Upper lobe of left lung (tissue), 6 donors: ENCODE results near the gene TMPRSS6. TPM values are rescaled to one million over a fixed set of nuclear protein-coding genes. Genes with fewer than 3 reads are reported as not detected.

Experiments
- ATAC-seq, 2 donors: fragments of 200-7000 bp; cut with Tn5 transposase; one replicate each; pipeline ENCODE4 v1.9.1; 2022; ENCODE audit warnings: mild to moderate bottlenecking in 2 of 2, moderate library complexity in 2 of 2; ENCODE audit not compliant: low FRiP score in 2 of 2
- DNase-seq, 2 donors: peaks; one replicate each; pipeline ENCODE4 v3.0.0-alpha.2; 2019 to 2020
- H3K27ac ChIP-seq, 4 donors: fragments of 200-600 bp; sonication (generic); one replicate each; pipeline ENCODE4 v1.5.1; 2016 to 2019
- H3K27me3 ChIP-seq, 4 donors: fragments of 200-600 bp; sonication (generic); one replicate each; pipeline ENCODE4 v1.5.1; 2017 to 2019
- H3K36me3 ChIP-seq, 4 donors: fragments of 200-600 bp; sonication (generic); one replicate each; pipeline ENCODE4 v1.5.1; 2016 to 2019
- H3K4me1 ChIP-seq, 4 donors: fragments of 200-600 bp; sonication (generic); one replicate each; pipeline ENCODE4 v1.5.1; 2018 to 2019
- H3K4me3 ChIP-seq, 4 donors: fragments of 200-600 bp; sonication (generic); one replicate each; pipeline ENCODE4 v1.5.1; 2017 to 2019; ENCODE audit warnings: mild to moderate bottlenecking in 2 of 4, moderate library complexity in 1 of 4
- H3K9me3 ChIP-seq, 4 donors: fragments of 200-600 bp; sonication (generic); one replicate each; pipeline ENCODE4 v1.5.1; 2018 to 2019
- CTCF ChIP-seq, 6 experiments: fragments of 450-650 bp in 4 of 6; fragments of 200-600 bp in 2 of 6; sonication (generic) in 2 of 6; IDR thresholded peaks; one replicate each; pipeline ENCODE4 v1.5.1; 2016 to 2019; ENCODE audit warnings: antibody characterized with exemption in 6 of 6
- EP300 ChIP-seq, 4 donors: sonication (generic); formaldehyde crosslinking; IDR thresholded peaks; one replicate each; pipeline ENCODE4 v1.5.1; 2017; ENCODE audit warnings: antibody characterized with exemption in 4 of 4, control low read depth in 2 of 4
- POLR2A ChIP-seq, 4 donors: fragments of 450-650 bp; IDR thresholded peaks; one replicate each; pipeline ENCODE4 v1.5.1; 2016 to 2017; ENCODE audit warnings: antibody characterized with exemption in 4 of 4, mild to moderate bottlenecking in 2 of 4
- POLR2AphosphoS5 ChIP-seq, 2 donors: sonication (generic); formaldehyde crosslinking; IDR thresholded peaks; one replicate each; pipeline ENCODE4 v1.5.1; 2017; ENCODE audit warnings: antibody characterized with exemption in 2 of 2
- WGBS, 2 donors: methylation state at CpG; one replicate each; pipeline ENCODE4 v1.1.5; 2017 to 2018; 5-methylcytosine and 5-hydroxymethylcytosine counted together
- total RNA-seq, 6 donors: library from RNA; depleted of rRNA in 4 of 6; stranded (reverse); fragments of >200 nt in 4 of 6; gene quantifications; one replicate each; pipeline versions ENCODE4 v1.1.0 to v1.2.1, GENCODE V29; 2016 to 2021
- donor health status: DM: no; HTN: no; CAD: no; lungs with moderate emphysema.
- donor health status: DM: no; HTN: yes; CAD: no; lungs with severe emphysema.

TMPRSS6 gene
- total RNA-seq, 6 donors from 2014 or later, result 0.47 to 8.2 (median 2.0) TPM

GRCh38 chr22:37118083-37118482, 8.6 kb upstream of the TMPRSS6 start:
- no peaks in the 10 kb centered on the region for H3K36me3 ChIP-seq
- H3K27ac ChIP-seq, result no peak overlapping the region
- WGBS, 2 donors, result 83 to 87% methylated on average over 5 of the region's 5 CpGs
- ATAC-seq (no peak), DNase-seq (no peak)
- TF ChIP-seq POLR2A (IDR thresholded peaks at IDR 0.05) (no peak), CTCF (IDR thresholded peaks at IDR 0.05) (no peak), EP300 (IDR thresholded peaks at IDR 0.05) (no peak), POLR2AphosphoS5 (IDR thresholded peaks at IDR 0.05) (no peak)
- no peaks in the 10 kb centered on the region for H3K27me3 ChIP-seq
- peaks cover 0 to 14% (median 6%) of the 10 kb centered on the region in 4 donors for H3K4me1 ChIP-seq
- no peaks in the 10 kb centered on the region for H3K9me3 ChIP-seq
- no peak overlapping the region for H3K4me3 ChIP-seq

GRCh38 chr22:37117092-37117491, 7.6 kb upstream of the TMPRSS6 start:
- Histone ChIP-seq H3K4me1 (peaks cover 0 to 7% (median 3%) of the 10 kb centered on the region in 4 donors), H3K4me3 (no peak overlapping the region), H3K27ac (no peak overlapping the region), H3K27me3 (no peaks in the 10 kb centered on the region), H3K36me3 (no peaks in the 10 kb centered on the region), H3K9me3 (no peaks in the 10 kb centered on the region)
- DNase-seq, result no peak
- no peak for ATAC-seq
- no peak for TF ChIP-seq POLR2A (IDR thresholded peaks at IDR 0.05)
- TF ChIP-seq CTCF (IDR thresholded peaks at IDR 0.05), result no peak
- no peak for TF ChIP-seq POLR2AphosphoS5 (IDR thresholded peaks at IDR 0.05)
- TF ChIP-seq EP300 (IDR thresholded peaks at IDR 0.05), result no peak
- WGBS, 2 donors, result 42 to 56% methylated on average over 4 of the region's 4 CpGs

- H3K27ac ChIP-seq, result no peak overlapping the region
- no peaks in the 10 kb centered on the region for H3K36me3 ChIP-seq
- H3K9me3 ChIP-seq, result no peaks in the 10 kb centered on the region
- no peaks in the 10 kb centered on the region for H3K27me3 ChIP-seq
- WGBS, 2 donors, result 74 to 83% methylated on average over 7 to 11 of the region's 11 CpGs
- no peak for TF ChIP-seq POLR2A (IDR thresholded peaks at IDR 0.05)
- TF ChIP-seq EP300 (IDR thresholded peaks at IDR 0.05), result no peak
- no peak for TF ChIP-seq CTCF (IDR thresholded peaks at IDR 0.05)
- TF ChIP-seq POLR2AphosphoS5 (IDR thresholded peaks at IDR 0.05), result no peak
- DNase-seq (no peak), ATAC-seq (no peak)
- H3K4me3 ChIP-seq, result no peak overlapping the region
- no peaks in the 10 kb centered on the region for H3K4me1 ChIP-seq
These were observed 5.5 kb upstream of the TMPRSS6 start for GRCh38 chr22:37115032-37115431.

- no peak for DNase-seq
- H3K27me3 ChIP-seq, result no peaks in the 10 kb centered on the region
- 74 to 79% methylated on average over 4 to 8 of the region's 8 CpGs for WGBS, 2 donors
- H3K27ac ChIP-seq, result no peak overlapping the region
- no peaks in the 10 kb centered on the region for H3K36me3 ChIP-seq
- TF ChIP-seq POLR2AphosphoS5 (IDR thresholded peaks at IDR 0.05) (no peak), POLR2A (IDR thresholded peaks at IDR 0.05) (no peak)
- no peaks in the 10 kb centered on the region for H3K9me3 ChIP-seq
- H3K4me3 ChIP-seq, result no peak overlapping the region
- H3K4me1 ChIP-seq, result no peaks in the 10 kb centered on the region
- ATAC-seq, result no peak
These were observed 4.2 kb upstream of the TMPRSS6 start for GRCh38 chr22:37113757-37114156.

- Histone ChIP-seq H3K27me3 (no peaks in the 10 kb centered on the region), H3K9me3 (no peaks in the 10 kb centered on the region), H3K4me3 (no peak overlapping the region), H3K4me1 (no peaks in the 10 kb centered on the region), H3K27ac (no peak overlapping the region), H3K36me3 (no peaks in the 10 kb centered on the region)
- ATAC-seq, result no peak
- TF ChIP-seq POLR2A (IDR thresholded peaks at IDR 0.05) (no peak), POLR2AphosphoS5 (IDR thresholded peaks at IDR 0.05) (no peak), EP300 (IDR thresholded peaks at IDR 0.05) (no peak), CTCF (IDR thresholded peaks at IDR 0.05) (no peak)
- no peak for DNase-seq
- 66 to 86% methylated on average over 2 to 11 of the region's 12 CpGs for WGBS, 2 donors
These were observed 2.7 kb upstream of the TMPRSS6 start for GRCh38 chr22:37112084-37112728.
